GM12891 (cell line): ENCODE measurements around the gene MAPK4.
"Not testable (repeated sequence)": the region's sequence is repeated elsewhere in the genome, so short reads cannot be mapped to it uniquely, and the experiment has no call there.

Source experiments
- DNase-seq: peaks from one replicate; pipeline ENCODE4 v3.0.0; 2011; ENCODE audit warnings: low spot score; ENCODE audit not compliant: insufficient read length
- FAIRE-seq: peaks from 2 replicates; lab custom pipeline; 2011; peaks lifted over from hg19 to GRCh38; lab: Jason Lieb, UNC
- PAX5 ChIP-seq: IDR thresholded peaks from 2 replicates; pipeline ENCODE4 v1.6.1; 2011; ENCODE audit warnings: low read length, moderate library complexity, mild to moderate bottlenecking; ENCODE audit not compliant: insufficient read depth, severe bottlenecking
- POLR2A ChIP-seq: IDR thresholded peaks from 2 replicates; pipeline ENCODE4 v1.6.1; 2011; ENCODE audit warnings: low read depth, low read length, control low read depth
- POLR2AphosphoS5 ChIP-seq: IDR thresholded peaks from 2 replicates; pipeline ENCODE4 v1.6.1; 2011; ENCODE audit warnings: low read depth, low read length, control low read depth
- POU2F2 ChIP-seq: IDR thresholded peaks from 2 replicates; pipeline ENCODE4 v1.6.1; 2011; ENCODE audit warnings: low read depth, mild to moderate bottlenecking, control low read depth, low read length, moderate library complexity
- SPI1 ChIP-seq: IDR thresholded peaks from 2 replicates; pipeline ENCODE4 v1.6.1; 2011; ENCODE audit warnings: low read depth, low read length, control low read depth
- TAF1 ChIP-seq: IDR thresholded peaks from 2 replicates; pipeline ENCODE4 v1.6.1; 2011; ENCODE audit warnings: low read depth, low read length, control low read depth

Gene MAPK4

GRCh38 chr18:50695431-50696176, 135.7 kb downstream of the MAPK4 start:
- FAIRE-seq (no peak), DNase-seq (no peak)
- TF ChIP-seq POLR2A (no peak), TAF1 (no peak), SPI1 (no peak), POLR2AphosphoS5 (no peak), PAX5 (no peak), POU2F2 (no peak)

DNA sequence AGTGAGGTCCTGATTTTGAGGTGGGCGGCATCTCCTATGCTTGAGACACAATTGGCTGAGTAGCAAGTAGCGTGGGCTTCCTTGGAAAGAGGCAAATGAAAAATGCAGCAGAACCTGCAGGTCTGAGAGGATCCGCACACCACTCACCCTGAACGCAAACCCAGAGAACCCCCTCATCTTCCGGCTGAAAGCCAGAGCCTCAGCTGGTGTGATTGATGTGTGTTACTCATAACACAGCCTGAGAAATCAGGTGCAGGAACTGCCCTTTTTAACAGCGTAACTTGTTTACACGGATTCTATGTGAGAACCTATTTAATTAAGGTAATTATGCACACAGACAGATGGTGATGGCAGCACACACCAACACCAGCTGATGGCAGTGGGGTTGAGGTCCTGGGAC, 136.5 kb downstream of the MAPK4 start:
- FAIRE-seq (no peak), DNase-seq (no peak)
- TF ChIP-seq POLR2AphosphoS5 (no peak), SPI1 (no peak), POU2F2 (no peak), POLR2A (no peak), TAF1 (no peak), PAX5 (no peak)

GRCh38 chr18:50696929-50697328, 137.0 kb downstream of the MAPK4 start:
- peak; percentile 13 for FAIRE-seq
- no peak for DNase-seq
- TF ChIP-seq TAF1 (no peak), POU2F2 (no peak), SPI1 (no peak), POLR2AphosphoS5 (no peak), PAX5 (no peak), POLR2A (no peak)

DNA sequence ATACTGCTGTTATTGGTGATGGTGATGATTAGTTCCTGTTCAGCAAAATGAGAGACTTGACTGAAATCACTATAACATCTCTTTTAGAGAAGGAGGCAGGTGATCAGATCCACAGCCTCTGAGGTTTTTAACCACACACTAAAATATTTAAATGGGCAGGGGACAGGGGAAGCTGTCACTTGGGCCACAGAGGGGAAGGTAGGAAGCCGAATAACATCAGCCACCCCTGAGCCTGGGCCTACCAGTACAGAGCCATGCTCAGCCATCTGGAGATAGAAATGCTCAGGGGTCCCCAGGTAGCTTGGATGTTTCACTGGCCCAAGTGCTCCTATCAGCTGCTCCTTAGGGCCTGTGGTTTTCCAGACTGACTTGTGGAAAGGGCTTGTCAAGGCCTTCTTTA, 137.6 kb downstream of the MAPK4 start:
- FAIRE-seq = no peak
- DNase-seq = no peak
- TF ChIP-seq POU2F2 (no peak), SPI1 (no peak), POLR2A (no peak), TAF1 (no peak), PAX5 (no peak), POLR2AphosphoS5 (no peak)

DNA sequence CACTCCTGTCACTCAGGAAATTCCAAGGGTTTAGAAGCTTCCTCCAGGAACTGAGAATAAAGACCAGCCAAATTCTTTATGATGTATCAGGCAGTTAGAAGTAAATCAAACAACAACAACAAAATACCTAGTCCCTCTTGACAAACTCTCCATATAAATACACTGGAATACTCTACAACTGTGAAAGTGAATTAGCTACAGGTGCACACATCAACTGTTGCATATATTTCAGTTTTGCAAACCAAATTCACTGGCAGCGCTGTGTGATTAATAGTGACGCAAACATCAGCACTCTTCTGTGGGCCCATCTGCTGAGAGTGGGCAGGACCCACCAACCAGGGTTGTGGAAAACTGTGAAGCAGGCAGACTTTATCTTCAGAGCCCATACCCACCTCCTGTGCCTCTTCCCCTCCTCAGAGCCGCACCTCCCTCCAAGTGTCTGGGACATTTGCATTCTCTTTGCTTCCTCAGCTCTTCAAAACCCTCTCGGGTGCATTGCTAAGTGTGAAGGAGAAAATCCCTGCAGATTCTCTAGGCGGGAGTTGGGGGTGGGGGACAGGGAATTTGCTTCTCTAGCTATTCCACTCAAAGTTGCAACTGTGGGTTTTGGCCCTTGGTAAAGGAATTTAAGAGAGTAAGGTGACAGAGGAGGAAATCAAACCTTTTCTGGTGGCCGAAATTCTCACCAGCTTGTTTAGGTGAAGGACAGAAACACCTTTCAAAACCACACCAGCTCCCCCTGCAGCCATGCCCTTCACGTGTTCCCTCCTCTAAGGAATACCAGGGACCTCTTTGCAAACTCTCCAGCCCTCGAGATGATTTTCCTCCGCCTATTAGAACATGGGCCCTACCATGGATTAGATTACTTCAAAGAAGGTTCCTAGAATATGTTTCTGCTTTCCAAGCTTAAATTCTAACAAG, 140.6 kb downstream of the MAPK4 start:
- FAIRE-seq = no peak
- TF ChIP-seq POLR2A (no peak), SPI1 (no peak), PAX5 (no peak), POLR2AphosphoS5 (no peak), POU2F2 (no peak), TAF1 (no peak)
- no peak for DNase-seq

DNA sequence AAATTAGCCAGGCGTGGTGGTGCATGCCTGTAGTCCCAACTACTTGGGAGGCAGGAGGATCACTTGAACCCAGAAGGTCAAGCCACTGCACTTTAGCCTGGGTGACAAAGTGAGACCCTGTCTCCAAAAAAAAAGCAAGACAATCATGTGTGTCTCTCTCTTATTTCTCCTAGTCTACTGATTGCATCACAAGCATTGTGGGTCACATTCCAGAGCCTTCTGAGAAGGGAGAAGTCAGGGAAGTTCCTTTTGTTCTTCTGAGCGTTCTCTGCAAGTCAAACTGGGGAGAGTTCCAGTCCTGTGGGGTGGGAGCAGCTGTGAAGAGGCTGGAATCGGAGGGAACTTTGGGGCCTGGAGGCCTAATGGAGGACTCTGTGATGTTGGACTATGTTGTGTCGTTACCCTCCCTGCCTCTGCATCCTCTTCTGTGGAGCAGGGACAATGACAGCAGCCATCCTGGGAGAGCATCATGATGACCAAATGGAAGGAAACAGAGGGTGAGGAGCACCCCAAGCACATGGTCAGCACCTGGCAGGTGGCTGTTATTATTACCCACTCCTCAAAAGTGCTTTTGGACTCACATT, 144.6 kb downstream of the MAPK4 start:
- no peak for FAIRE-seq
- no peak for TF ChIP-seq POLR2A
- no peak for TF ChIP-seq POLR2AphosphoS5
- TF ChIP-seq PAX5 = no peak
- TF ChIP-seq POU2F2 = no peak
- TF ChIP-seq SPI1 = no peak
- TF ChIP-seq TAF1 = no peak
- no peak for DNase-seq

GRCh38 chr18:50706199-50706598, 146.3 kb downstream of the MAPK4 start:
- FAIRE-seq (no peak), DNase-seq (no peak)
- no peak for TF ChIP-seq POLR2AphosphoS5

DNA sequence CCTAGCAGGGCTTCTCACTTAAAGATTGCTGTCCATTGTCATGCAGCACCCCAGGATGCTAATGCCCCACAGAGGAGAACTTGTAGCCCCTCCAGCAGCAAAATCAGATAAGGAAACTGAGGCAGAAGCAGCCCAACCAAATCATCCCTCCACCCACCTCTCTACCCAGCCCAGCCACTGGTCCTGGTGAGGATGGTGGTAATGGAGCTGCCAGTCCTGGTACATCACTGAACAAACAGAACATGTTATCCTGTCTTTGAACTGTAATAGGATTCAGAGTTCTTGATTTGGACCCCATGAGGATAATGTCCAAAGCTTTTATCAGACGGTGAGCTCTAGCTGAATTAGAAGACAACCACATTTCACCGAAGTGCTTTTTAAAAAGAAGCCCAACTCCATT, 146.8 kb downstream of the MAPK4 start:
- FAIRE-seq (no peak), DNase-seq (no peak)
- TF ChIP-seq SPI1 (no peak), POU2F2 (no peak), POLR2AphosphoS5 (no peak), PAX5 (no peak), POLR2A (no peak), TAF1 (no peak)

- FAIRE-seq, DNase-seq: not testable (repeated sequence)
Measured at GRCh38 chr18:50707297-50707696, 147.4 kb downstream of the MAPK4 start.

DNA sequence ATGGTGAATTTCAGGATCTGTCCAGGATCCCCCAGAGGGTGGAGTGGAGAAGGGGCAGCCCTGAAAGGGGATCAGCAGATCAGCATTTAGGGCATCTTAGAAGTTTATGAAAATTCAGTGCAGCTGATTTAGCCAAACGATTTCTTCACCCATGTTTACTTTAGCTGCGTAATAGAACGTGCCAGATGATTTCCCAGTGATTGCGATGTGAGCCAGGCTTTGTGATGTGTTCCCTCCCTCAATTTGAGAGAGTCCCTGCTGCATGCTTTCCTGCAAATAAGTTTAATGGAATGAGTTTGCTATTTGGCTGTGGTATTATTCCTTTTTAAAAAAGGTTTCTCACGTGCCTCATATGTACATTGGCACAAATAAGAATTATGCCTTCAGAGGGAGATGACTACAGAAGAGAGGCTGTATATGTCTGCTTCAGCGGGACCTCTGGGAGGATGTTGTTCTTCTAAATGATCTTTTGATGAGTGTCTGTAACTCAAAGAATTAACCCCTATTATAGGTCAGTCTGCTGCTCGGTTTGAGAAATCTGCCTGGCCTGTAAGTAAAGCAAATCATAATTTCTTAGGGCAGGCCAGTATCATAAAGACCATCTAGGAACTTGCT, 148.1 kb downstream of the MAPK4 start:
- no peak for TF ChIP-seq POU2F2
- TF ChIP-seq PAX5 = no peak
- TF ChIP-seq POLR2AphosphoS5 = no peak
- TF ChIP-seq TAF1 = no peak
- TF ChIP-seq SPI1 = no peak
- TF ChIP-seq POLR2A = no peak
- DNase-seq = no peak
- FAIRE-seq = no peak
